DMS153 (cell line): ENCODE results near the gene RAB7B.

Source experiments
- DNase-seq: peaks from one replicate; lab custom pipeline; 2025; lab: John Stamatoyannopoulos, UW

RAB7B gene

DNA sequence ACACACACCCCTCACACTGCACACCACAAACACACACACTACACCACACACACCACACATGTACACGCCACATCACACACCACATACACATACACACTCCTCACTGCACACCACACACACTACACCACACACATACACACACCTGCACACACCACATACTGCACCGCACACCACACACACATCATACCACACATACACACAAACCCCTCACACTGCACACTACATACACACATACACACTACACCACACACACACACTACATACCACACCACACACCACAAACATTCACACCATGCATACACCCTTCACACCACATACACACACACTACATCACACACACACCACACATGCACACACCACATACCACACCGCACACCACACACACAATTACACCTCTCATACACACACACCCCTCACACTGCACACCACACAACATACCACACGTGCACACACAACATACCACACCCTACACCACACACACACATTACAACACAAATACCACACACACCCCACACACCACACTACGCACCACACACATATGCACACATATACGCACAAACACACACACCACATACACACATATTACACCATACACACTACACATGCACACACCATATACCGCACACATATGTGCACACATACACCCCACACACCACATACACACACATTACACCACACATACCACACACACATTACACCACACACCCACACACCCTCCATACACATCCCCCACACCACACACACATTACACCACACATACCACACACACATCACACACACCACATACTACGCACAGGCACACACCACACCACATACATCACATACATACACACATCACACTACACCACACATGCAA lies 29.6 kb downstream of the RAB7B start:
- DNase-seq = no peak

DNA sequence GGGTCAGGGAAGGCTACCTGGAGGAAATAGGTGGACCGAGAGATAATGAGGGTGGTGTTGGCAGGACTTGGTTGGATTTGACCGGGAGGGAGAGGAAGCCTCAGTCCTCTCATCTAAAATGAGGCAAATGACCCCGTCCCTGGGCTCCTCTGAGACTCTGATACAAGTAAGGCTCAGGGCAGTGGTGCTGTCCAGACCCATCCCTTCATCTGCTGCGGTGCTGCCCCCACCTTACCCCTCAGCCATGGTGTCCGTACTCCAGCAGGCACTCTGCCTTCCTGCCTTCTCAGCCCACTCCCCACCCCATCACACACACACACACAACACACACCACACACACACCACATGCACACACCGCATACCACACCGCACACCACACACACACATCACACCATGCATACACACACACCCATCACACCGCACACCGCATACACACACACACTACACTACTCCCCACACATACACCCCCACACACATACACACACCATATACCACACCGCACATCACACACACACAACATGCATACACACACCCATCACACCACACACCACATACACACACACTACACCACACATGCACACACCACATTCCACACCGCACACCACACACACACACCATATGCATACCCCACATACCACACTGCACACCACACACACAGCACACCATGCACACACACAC lies 30.6 kb downstream of the RAB7B start:
- DNase-seq = no peak

DNA sequence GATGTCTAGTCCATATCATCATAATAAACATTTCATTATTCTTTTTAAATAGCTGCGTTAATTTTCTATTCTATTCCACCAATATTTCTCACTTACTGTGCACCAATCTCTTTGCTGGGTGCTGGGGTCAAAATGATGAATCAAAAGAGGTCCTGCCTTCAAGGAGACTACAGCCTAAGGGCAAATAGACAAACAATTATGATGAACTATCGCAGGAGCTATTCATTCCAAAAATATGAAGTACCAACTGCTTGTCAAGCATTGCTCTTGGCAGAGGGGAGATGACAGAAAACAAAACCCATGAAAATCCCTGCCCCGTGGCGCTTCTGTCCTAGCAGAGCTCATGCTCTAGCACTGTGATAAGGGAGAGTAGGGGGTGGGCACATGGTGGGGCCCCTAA lies 31.1 kb downstream of the RAB7B start:
- no peak for DNase-seq

DNA sequence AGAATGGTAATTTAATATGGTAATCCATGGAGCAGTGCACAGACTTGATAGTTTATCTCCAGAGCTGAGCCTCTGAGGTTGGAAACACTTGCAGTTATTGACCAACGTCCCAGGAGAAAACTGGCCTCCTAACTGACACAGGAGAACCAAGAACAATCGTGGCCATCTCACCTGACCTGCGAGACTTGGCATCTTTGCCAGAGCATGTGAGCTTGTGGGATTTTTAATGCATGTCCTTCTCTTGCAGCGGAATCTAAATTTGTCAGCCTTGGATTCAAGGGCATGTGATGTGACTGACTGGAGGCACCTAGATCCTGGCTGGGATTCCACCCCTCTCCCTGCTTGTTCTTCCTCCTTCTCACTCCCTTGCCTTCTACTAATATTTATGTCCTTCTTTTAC lies 32.1 kb downstream of the RAB7B start:
- DNase-seq = no peak

DNA sequence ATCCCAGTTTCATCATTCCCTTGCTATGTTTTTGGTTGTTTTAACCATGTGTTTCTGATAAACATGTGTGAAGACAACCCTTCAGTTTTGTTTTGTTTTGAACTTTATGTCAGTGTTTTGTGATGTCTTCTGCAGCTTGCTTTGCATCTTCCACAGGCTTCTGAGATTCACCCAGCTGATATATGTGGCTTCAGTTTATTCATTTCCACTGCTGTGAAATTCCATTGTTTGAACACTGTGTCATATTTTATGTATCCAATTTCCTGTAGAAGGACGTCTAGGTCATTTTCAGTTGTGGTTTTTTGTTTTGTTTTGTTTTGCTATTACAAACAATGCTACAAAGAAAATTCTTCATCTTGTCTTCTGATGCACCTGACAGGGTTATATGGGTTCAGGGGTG lies 32.7 kb downstream of the RAB7B start:
- peak; percentile 68 for DNase-seq

DNA sequence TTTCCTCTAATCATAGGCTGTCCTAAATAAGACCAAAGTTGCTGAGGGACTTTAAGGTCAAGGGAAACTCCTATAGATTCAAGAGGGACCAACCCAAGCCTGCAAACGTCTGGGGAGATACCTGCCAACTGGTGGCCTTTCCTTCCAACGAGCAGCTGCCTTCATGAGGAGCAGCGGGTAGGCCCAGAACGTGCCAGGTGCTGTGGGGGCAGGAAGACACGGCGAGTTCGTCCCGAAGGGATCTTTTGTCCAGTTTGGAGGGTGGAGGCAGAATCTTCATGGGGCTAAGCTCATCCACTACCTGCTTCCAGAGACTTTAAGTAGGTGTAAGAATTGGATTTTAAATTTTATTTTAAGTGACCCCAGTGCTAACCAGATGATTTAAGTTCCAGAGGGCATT lies 34.0 kb downstream of the RAB7B start:
- no peak for DNase-seq

DNA sequence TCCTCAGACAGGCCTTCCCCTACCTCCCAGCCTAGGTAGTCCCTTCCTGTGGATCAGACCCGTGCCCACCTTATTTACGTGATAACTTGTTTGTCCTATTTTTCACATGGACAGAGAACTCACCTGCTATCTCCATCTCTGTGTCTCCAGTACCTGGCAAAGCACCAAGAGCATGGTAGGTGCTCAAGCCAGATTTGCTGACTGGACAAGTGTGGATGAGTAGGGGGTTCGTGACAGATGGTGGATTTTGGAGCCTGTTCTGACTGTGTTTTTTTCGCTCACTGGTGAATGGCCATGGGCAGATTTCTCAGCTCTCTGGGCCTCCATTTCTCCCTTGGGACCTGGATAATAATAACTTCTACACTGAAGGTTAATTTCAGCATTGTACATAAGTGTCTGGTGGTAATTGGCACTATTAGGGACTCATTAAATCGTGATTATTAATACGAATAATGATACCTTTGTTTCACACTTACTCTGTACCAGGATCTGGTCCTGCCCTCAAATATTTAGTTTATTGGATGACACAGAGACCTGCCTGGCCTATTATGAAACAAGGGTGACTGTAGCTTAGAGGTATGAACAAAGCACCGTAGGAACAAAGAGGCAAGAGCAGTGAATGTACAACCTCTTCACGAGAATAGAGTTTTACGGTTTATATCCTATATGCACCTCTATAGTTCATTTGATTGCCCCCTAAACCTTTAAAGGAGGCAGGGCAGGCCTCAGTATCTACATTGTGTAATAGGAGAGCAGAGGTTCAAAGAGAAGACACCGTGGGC lies 35.5 kb downstream of the RAB7B start:
- DNase-seq = peak; percentile 66

DNA sequence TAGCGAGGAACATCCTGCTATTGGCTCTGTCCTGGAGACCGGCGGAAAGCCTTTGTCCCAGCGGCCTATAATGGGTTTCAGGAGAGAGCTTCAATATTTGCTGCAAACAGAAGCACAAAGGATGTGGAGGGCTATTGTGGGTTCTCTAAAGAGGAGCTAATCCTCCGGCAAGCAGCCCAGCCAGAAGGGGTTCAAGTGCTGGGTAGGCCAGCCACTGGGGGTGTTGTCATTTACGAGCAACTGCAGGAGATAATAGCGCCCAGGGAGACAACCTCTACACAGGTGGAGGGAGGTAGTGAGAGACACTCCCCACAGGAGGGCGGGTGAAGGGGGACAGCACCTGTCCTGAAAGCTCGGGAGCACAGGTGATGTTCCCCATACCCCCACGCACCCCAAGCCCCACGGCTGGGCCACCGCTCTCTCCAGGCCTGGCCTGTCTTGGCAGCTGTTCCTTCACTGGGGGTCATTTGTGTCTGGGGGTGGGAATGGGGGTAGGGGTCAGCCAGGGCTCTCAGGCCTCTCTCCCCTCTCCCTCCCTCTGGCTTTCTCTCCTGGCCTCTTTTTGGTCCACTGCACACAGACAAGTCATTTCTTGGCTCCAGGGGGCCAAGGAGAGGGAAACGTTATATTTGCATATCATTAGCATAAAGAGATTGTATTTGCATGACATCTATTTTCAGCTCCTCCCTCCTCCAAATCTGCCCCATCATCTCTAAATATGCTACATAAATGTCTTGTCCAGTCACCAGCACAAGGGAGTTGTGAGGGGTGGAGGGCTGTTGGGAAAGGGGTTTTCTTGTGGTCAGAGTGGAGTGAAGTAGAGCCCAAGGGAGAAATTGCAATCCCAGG lies 37.9 kb downstream of the RAB7B start:
- peak; percentile 100 for DNase-seq

DNA sequence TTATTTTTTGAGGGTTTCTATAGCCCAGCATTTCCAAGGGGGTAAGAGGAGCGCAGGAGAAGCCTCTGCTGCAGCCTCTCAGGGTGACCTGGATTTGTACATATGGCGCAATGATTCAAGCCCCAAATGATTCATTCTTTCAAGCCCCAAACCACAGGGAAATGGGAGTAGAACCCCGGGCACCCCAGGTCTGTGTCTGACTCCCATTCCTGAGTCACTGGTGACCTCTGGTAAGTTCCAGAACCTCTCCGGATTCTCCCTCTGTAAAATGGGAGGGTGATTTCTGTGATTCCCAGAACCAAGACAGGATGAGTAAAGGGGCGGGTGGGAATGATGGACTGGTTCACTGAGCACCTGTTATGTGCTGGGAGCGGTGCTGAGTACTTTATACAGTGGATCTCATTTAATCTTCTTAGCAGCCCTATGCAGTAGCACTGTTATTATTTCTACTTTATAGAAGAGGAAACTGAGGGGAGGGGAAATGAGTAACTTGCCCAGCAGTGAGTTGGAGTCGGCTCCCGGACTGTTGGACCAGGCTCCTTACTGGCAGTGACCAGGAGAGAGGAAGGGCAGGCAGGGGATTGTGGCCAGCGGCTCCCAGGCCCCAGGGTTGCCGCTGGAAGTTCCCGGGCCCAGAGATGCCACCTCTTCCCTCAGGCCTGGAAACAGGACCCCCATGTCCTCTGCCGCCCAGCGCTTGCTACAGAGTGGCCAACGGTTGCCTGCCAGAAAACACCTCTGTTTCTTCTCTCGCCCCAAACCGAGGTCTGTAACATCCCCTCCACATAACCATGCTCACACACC lies 39.6 kb downstream of the RAB7B start:
- no peak for DNase-seq

DNA sequence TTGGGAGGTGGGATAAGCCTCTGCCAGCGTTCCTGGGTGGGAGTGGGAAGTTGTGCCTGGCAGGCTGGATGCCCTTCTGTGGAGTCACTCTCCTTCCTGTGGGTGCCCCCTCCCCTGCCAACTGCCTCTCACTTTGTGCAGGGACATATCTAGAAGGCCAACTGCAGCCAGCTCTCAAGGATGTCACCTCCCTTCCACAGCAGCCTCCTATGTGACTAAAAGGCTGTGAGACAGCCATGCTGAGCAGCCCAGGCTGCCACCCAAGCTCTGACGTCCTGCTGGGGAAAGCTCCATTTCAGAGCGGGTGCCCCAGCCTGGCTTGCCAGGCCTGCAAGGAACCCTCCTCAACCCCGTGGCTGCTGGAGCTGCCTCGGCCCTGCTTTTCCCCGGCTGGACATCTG lies 40.4 kb downstream of the RAB7B start:
- no peak for DNase-seq

DNA sequence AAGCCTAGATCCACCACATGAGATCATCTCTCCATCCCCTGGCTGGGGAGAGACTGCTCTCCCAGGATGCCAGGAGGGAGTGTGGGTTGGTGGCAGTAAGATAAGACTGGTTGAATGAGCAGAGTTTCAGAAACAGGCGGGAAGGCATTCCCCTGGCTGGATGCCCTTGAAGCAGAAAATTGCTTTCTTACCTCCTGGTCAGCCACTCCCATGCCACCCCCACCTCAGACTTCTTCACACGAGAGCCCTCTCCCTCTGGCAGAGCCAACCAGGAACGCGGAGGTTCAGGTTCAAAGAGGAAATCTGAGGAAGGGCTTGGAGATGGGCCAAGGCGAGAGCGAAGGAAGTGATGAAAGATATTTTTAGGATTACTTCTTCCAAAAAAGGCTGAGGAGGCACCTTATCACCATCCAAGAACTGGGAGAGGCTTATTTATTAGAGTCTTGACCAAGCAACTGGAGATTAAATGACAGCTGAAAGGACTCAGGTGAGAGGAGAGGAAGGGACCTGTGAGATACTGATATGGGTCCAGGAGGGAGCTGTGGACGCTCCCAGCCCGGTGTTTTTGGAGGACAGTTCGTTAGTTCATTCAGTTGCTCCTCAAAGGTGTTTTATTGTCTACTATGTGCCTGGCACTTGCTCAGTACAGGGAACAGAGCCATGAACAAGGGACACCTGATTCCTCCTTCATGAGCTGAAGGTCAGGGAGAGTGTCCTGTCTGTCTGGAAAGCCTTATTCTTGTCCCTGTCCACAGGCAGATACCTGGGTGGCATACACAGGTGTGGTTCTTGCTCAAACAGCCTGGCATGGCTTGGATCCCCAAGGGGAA lies 41.0 kb downstream of the RAB7B start:
- DNase-seq = peak; percentile 75

DNA sequence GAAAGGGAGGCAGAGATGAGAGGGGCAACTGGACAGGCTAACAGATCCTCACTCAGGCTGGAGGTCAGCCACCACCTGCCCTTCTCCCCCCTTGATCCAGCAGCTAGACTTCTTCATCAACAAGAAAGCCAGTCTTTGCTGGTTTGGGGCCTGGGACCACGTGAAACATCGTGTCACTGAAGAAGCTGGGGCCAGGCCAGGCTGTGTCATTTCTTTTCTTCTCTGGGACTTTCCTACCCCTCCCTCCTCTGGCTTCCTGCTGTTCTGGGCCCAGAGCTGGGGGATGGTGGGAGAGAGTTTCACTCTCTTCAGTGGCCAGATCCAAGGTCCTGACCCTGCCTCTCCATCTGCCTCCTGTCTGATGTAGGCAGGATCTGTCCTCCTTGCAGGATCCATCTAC lies 41.8 kb downstream of the RAB7B start:
- no peak for DNase-seq

DNA sequence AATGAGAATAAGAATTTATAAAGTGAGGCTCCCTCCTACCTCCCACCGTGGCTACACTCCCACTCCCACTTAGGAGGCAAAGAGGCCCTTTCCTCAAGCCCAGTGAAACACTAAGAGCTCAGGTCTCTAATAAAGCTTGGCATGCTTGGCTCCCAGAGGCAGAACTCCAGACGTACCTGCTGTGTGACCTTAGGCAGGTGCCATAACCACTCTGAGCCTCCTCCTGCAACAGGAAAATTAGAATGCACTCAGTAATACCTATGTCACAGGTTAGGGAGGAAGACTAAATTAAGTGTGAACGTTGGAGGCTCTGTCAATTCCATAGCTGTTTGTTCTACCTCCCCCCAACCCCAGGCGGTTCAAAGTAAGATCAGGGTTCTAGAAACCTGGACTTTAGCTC lies 43.4 kb downstream of the RAB7B start:
- no peak for DNase-seq

DNA sequence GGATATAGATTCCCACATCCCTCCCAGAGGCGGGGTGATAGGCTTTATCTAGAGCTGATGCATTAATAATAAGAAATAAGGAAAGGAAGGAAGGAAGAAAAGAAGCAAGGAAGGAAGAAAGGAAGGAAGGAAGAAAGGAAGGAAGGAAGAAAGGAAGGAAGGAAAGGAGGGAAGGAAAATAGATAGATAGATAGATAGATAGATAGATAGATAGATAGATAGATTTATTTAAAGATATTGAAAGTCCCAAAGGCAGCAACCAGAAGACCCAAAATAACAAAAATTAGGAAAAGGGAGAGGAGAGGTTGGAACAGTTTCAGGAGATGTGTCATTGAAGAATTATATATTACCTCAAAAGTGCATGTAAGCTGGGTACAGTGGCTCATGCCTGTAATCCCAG lies 47.7 kb downstream of the RAB7B start:
- no peak for DNase-seq

DNA sequence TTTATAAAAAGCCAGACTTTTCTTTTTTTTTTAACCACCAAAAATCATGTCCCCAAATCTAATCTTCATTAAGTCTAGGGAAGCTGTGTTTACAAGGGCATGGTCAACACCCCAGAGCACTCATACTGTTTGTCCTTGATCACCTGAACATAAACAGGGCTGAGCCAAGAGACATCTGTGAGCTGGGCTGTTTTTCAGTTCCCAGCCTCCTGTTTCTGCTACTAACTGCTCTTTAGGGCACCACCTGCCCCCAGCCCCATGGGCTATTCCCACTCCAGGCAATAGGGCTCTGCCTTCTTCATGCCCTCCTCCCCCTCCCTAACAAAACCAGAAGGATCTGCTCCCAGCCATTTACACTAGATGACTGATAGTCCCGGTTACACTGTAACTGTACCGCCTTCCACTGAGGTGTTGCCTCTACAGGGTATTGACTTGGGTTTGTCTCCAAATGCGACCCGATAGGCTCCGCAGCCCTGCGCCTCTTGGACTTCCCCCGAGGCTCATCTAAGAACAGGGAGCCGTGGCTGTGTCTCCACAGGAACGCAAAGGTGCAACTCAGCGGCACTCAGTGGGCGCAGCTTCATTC lies 48.3 kb downstream of the RAB7B start:
- DNase-seq = peak; percentile 76

DNA sequence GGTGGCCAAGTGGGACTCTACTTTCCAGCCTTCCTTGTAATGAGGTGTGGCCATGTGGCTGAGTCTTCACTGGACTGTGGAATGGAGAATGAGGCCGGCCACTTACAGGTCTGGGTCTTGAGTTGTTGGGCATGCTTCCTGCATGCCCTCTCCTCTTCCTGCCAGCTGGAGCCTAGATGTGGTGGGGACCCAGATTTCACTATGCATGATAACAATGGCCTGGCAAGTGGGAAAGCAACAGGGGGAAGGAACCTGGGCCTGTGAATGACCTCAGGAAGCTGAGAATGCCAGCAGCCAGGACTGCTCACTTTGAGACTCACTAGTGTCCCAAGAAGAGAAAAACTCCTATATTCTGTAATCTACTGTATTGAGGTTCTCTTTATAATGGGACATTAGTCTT lies 51.4 kb downstream of the RAB7B start:
- DNase-seq = no peak

DNA sequence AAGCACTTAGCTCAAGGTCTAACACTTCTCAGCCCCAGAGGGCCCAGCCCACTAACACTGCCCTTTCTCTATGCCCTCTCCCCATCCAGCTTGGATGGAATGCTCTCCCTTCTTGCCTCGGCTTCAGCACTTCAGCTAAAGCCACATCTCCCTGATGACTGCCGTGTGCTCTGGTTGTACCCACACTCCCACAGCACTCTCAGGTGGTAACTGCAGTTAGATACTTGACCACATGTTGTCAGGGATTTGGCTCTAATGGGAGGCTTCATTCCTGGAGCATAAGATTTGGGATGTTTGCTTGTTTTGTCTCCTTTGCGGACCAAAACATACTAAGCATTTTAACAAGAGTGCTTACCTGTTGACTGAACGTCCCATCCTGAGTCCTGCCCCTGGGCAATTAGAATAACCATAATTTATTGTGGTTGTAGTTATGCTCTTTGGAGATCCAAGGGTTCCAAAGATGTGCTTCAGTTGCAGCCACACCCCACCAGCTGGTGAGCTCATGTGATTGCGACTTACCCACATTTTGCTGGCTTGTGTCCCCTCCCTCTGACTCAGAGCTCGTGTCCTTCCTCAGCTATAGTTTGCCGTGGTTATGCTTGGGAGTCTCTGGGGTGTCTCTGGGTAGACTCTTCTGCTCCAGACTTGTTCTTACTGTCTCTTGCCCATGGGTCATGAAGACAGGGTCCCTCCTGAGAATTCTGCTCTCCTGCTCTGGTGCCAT lies 52.2 kb downstream of the RAB7B start:
- DNase-seq = no peak

DNA sequence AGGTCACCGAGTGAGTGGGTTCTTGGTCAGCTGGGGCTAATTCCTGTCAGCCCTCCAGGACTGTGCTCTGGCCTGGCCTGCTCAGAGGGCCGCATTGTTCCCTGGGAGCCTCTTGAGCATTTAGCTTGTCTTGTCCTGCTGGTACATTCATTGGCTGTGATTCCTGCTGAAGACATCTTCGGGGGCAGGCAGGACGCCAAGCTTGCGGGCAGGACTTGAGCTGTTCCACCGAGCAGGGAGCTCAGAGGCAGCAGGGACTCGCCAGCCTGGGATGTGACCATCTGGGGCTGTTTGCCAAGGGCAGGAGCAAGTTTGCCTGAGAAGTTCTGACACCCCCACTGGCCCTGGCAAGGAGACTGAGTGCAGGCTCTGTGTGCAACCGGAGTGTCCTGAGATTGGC lies 52.9 kb downstream of the RAB7B start:
- no peak for DNase-seq

DNA sequence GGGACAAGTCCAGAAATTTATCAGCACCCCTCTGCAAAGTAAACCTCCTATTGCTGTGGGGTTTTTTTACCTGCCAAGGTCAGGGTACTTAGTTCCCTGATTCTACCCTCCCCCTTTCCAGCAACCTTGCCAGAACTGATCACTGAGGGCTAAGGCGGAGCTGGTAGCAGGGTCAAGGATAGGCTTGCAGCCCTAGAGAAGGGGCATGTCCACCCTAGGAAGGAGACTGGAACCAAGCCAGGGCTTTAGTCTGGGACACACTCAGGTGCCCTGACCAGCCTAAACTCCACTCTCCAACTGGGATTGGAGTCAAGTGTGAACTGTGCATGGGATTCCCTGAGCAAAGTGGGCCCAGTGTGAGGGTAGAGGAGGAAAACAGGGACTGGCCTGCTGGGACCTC lies 53.4 kb downstream of the RAB7B start:
- no peak for DNase-seq
